ENCODE measurements around the gene ZC3H18. TPM values are rescaled to one million over a fixed set of nuclear protein-coding genes. Genes with fewer than 3 reads are reported as not detected.

ZC3H18 gene
- total RNA-seq, 1 donor from 2014 or later, result 48.9 TPM

- Mint-ChIP-seq H3K27ac (ENCODE audit: unreplicated experiment) (no peak overlapping the region), H3K36me3 (ENCODE audit: unreplicated experiment) (no peaks in the 10 kb centered on the region), H3K4me3 (ENCODE audit: unreplicated experiment) (no peak overlapping the region), H3K27me3 (ENCODE audit: unreplicated experiment) (peaks cover 10% of the 10 kb centered on the region), H3K9me3 (ENCODE audit: unreplicated experiment) (peaks cover 14% of the 10 kb centered on the region), H3K4me1 (ENCODE audit: low read depth, unreplicated experiment) (peaks cover 62% of the 10 kb centered on the region)
- no peak for DNase-seq
- TF ChIP-seq, protein P1, sequence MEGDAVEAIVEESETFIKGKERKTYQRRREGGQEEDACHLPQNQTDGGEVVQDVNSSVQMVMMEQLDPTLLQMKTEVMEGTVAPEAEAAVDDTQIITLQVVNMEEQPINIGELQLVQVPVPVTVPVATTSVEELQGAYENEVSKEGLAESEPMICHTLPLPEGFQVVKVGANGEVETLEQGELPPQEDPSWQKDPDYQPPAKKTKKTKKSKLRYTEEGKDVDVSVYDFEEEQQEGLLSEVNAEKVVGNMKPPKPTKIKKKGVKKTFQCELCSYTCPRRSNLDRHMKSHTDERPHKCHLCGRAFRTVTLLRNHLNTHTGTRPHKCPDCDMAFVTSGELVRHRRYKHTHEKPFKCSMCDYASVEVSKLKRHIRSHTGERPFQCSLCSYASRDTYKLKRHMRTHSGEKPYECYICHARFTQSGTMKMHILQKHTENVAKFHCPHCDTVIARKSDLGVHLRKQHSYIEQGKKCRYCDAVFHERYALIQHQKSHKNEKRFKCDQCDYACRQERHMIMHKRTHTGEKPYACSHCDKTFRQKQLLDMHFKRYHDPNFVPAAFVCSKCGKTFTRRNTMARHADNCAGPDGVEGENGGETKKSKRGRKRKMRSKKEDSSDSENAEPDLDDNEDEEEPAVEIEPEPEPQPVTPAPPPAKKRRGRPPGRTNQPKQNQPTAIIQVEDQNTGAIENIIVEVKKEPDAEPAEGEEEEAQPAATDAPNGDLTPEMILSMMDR (IDR thresholded peaks at IDR 0.05; ENCODE audit: partially characterized antibody, unreplicated experiment), result no peak
Observed at GRCh38 chr16:88616736-88617135, 46.5 kb downstream of the ZC3H18 start.

- no peak for DNase-seq
- H3K36me3 Mint-ChIP-seq (ENCODE audit: unreplicated experiment), result no peaks in the 10 kb centered on the region
- TF ChIP-seq, protein P1 (IDR thresholded peaks at IDR 0.05; ENCODE audit: partially characterized antibody, unreplicated experiment), result no peak
- peaks cover 62% of the 10 kb centered on the region for H3K4me1 Mint-ChIP-seq (ENCODE audit: low read depth, unreplicated experiment)
- H3K4me3 Mint-ChIP-seq (ENCODE audit: unreplicated experiment), result peak overlapping the region; percentile 21
- H3K27me3 Mint-ChIP-seq (ENCODE audit: unreplicated experiment), result peaks cover 10% of the 10 kb centered on the region
- H3K27ac Mint-ChIP-seq (ENCODE audit: unreplicated experiment), result no peak overlapping the region
- peaks cover 14% of the 10 kb centered on the region for H3K9me3 Mint-ChIP-seq (ENCODE audit: unreplicated experiment)
Observed at GRCh38 chr16:88617268-88618031, 47.2 kb downstream of the ZC3H18 start.

GRCh38 chr16:88618182-88618955 is 48.2 kb downstream of the ZC3H18 start:
- no peaks in the 10 kb centered on the region for H3K36me3 Mint-ChIP-seq (ENCODE audit: unreplicated experiment)
- peaks cover 14% of the 10 kb centered on the region for H3K9me3 Mint-ChIP-seq (ENCODE audit: unreplicated experiment)
- H3K4me1 Mint-ChIP-seq (ENCODE audit: low read depth, unreplicated experiment), result peaks cover 58% of the 10 kb centered on the region
- TF ChIP-seq, protein P1 (IDR thresholded peaks at IDR 0.05; ENCODE audit: partially characterized antibody, unreplicated experiment), result no peak
- H3K4me3 Mint-ChIP-seq (ENCODE audit: unreplicated experiment), result peak overlapping the region; percentile 21
- H3K27ac Mint-ChIP-seq (ENCODE audit: unreplicated experiment), result peak overlapping the region; percentile 73
- peaks cover 10% of the 10 kb centered on the region for H3K27me3 Mint-ChIP-seq (ENCODE audit: unreplicated experiment)
- DNase-seq, result no peak

DNA sequence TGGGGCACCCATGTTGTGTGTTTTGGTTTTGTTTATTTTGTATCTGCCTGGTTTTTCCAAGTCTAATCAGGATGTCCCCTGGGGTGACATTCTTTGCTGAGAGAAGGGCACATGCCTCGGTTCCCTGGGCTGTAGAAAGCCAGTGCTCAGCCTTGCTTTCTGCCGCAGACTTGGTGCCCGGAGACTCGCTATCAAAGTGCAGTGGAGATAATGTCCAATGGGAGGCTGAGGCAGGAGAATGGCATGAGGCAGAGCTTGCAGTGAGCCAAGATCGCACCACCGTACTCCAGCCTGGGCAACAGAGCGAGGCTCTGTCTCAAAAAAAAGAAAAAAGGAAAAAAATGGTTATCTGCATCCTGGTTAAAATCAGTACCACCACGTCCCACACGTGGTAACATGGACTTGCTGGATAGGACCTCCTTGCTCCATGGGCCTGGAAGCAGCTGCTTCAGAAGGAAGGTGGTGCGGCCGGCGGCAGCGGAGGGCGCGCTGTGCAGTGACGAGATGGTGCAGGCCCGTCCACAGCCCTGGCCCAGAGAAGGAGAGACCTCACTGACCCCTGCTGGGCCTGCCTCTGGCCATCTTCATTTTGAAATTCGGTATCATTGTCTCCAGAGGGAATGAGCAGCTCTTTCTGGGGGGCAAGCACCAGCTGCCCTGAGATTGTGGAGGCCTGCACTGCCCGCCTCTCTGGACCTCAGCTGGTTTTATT is 48.9 kb downstream of the ZC3H18 start:
- TF ChIP-seq, protein P1 (IDR thresholded peaks at IDR 0.05; ENCODE audit: partially characterized antibody, unreplicated experiment), result no peak
- Mint-ChIP-seq H3K4me1 (ENCODE audit: low read depth, unreplicated experiment) (peaks cover 50% of the 10 kb centered on the region), H3K9me3 (ENCODE audit: unreplicated experiment) (peaks cover 14% of the 10 kb centered on the region), H3K36me3 (ENCODE audit: unreplicated experiment) (no peaks in the 10 kb centered on the region), H3K4me3 (ENCODE audit: unreplicated experiment) (peak overlapping the region; percentile 15), H3K27ac (ENCODE audit: unreplicated experiment) (peak overlapping the region; percentile 73), H3K27me3 (ENCODE audit: unreplicated experiment) (peaks cover 10% of the 10 kb centered on the region)
- no peak for DNase-seq
